Retina (tissue), 1 donor: ENCODE measurements around the gene SLC46A1.

Experiments used
- DNase-seq: peaks from one replicate; pipeline ENCODE4 v3.0.0-alpha.2; 2016

The SLC46A1 gene

GRCh38 chr17:28348979-28349378 is 57.0 kb downstream of the SLC46A1 start:
- DNase-seq: no peak

GRCh38 chr17:28347261-28347891 is 58.6 kb downstream of the SLC46A1 start:
- DNase-seq: no peak

- DNase-seq: no peak
Measured at GRCh38 chr17:28346746-28347246, 59.2 kb downstream of the SLC46A1 start.

GRCh38 chr17:28346199-28346580 is 59.8 kb downstream of the SLC46A1 start:
- no peak for DNase-seq

- DNase-seq: no peak
Measured at GRCh38 chr17:28345419-28346198, 60.4 kb downstream of the SLC46A1 start.
